ENCODE data around the gene CDCP1.

Gene CDCP1

GRCh38 chr3:45145681-45146614 is at the start of gene CDCP1:
Gene CDCP1 (minus strand): TSS chr3:45146378. CDS start chr3:45146287, 91 bp downstream.
- peak; percentile 5 for DNase-seq

- no peak for DNase-seq
Observed at GRCh38 chr3:45194791-45195190, 48.6 kb upstream of the CDCP1 start.

- no peak for DNase-seq
Observed at GRCh38 chr3:45191924-45192417, 45.8 kb upstream of the CDCP1 start.

GRCh38 chr3:45191424-45191823 is 45.2 kb upstream of the CDCP1 start:
- DNase-seq: no peak

- no peak for DNase-seq
Observed at GRCh38 chr3:45188719-45189659, 42.8 kb upstream of the CDCP1 start.

GRCh38 chr3:45187694-45188141 is 41.5 kb upstream of the CDCP1 start:
- DNase-seq: no peak

- no peak for DNase-seq
Observed at GRCh38 chr3:45186871-45187270, 40.7 kb upstream of the CDCP1 start.

GRCh38 chr3:45185461-45185860 is 39.3 kb upstream of the CDCP1 start:
- DNase-seq: no peak

GRCh38 chr3:45185052-45185451 is 38.9 kb upstream of the CDCP1 start:
- DNase-seq: no peak

- DNase-seq: no peak
Observed at GRCh38 chr3:45183872-45184262, 37.7 kb upstream of the CDCP1 start.

- DNase-seq: no peak
Observed at GRCh38 chr3:45182915-45183871, 37.0 kb upstream of the CDCP1 start.

- no peak for DNase-seq
Observed at GRCh38 chr3:45181496-45181895, 35.3 kb upstream of the CDCP1 start.

- DNase-seq: no peak
Observed at GRCh38 chr3:45180899-45181298, 34.7 kb upstream of the CDCP1 start.

GRCh38 chr3:45180051-45180450 is 33.9 kb upstream of the CDCP1 start:
- DNase-seq: no peak

- no peak for DNase-seq
Observed at GRCh38 chr3:45179163-45179562, 33.0 kb upstream of the CDCP1 start.

- no peak for DNase-seq
Observed at GRCh38 chr3:45178183-45179023, 32.2 kb upstream of the CDCP1 start.

- DNase-seq: no peak
Observed at GRCh38 chr3:45176912-45177311, 30.7 kb upstream of the CDCP1 start.

- no peak for DNase-seq
Observed at GRCh38 chr3:45174234-45174633, 28.1 kb upstream of the CDCP1 start.

- DNase-seq: no peak
Observed at GRCh38 chr3:45173776-45174175, 27.6 kb upstream of the CDCP1 start.

- DNase-seq: no peak
Observed at GRCh38 chr3:45171283-45171682, 25.1 kb upstream of the CDCP1 start.

GRCh38 chr3:45170096-45170495 is 23.9 kb upstream of the CDCP1 start:
- no peak for DNase-seq
